ENCODE results near the gene SYDE2. TPM values are rescaled to one million over a fixed set of nuclear protein-coding genes. Genes with fewer than 3 reads are reported as not detected.

Gene SYDE2
- total and polyA plus RNA-seq, 4 donors: 1.9 to 48.9 (median 10.3) TPM

DNA sequence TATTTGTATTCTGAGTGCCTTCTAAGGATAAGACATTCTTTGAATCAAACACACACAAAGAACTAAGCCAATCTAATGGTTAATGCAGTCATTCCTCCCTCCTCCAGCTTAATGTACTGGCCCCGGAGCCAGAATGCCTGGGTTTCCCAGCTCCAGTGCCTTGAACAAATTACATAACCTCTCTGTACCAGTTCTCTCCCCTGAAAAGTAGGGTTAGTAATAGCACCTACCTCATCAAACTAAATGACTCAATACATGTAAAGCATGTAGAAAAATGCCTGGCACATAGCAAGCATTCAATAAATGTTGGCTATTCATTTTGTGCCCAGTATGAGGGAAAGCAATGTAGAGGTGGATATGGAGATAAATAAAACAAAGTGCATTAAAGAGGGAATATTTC is 44.6 kb upstream of the SYDE2 start:
- Histone ChIP-seq H3K9me3 (ENCODE audit: control insufficient read depth in 4 of 4, insufficient read depth in 3 of 4, low read length in 3 of 4) (no peaks in the 10 kb centered on the region), H3K4me3 (no peak overlapping the region), H3K27me3 (ENCODE audit: control insufficient read depth in 3 of 3, insufficient read depth in 3 of 3, low read length in 2 of 3) (no peaks in the 10 kb centered on the region), H3K9ac (ENCODE audit: insufficient read depth in 1 of 2, low read length in 2 of 2) (no peak overlapping the region), H3K4me1 (ENCODE audit: control insufficient read depth in 5 of 5, insufficient read depth in 5 of 5, low read length in 5 of 5) (peaks cover 2 to 35% (median 15%) of the 10 kb centered on the region in 5 donors), H3K36me3 (ENCODE audit: control insufficient read depth in 4 of 4, insufficient read depth in 4 of 4, low read length in 4 of 4) (no peaks in the 10 kb centered on the region), H3K27ac (ENCODE audit: low read depth in 1 of 2, low read length in 1 of 2) (no peak overlapping the region)
- TF ChIP-seq, protein P1, sequence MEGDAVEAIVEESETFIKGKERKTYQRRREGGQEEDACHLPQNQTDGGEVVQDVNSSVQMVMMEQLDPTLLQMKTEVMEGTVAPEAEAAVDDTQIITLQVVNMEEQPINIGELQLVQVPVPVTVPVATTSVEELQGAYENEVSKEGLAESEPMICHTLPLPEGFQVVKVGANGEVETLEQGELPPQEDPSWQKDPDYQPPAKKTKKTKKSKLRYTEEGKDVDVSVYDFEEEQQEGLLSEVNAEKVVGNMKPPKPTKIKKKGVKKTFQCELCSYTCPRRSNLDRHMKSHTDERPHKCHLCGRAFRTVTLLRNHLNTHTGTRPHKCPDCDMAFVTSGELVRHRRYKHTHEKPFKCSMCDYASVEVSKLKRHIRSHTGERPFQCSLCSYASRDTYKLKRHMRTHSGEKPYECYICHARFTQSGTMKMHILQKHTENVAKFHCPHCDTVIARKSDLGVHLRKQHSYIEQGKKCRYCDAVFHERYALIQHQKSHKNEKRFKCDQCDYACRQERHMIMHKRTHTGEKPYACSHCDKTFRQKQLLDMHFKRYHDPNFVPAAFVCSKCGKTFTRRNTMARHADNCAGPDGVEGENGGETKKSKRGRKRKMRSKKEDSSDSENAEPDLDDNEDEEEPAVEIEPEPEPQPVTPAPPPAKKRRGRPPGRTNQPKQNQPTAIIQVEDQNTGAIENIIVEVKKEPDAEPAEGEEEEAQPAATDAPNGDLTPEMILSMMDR (IDR thresholded peaks at IDR 0.05; ENCODE audit: control extremely low read depth, extremely low read depth): no peak
- DNase-seq (no peak), ATAC-seq (ENCODE audit: insufficient read depth, low FRiP score) (no peak)
- WGBS, 2 donors: 76 to 83% methylated on average over 1 of the region's 1 CpG

DNA sequence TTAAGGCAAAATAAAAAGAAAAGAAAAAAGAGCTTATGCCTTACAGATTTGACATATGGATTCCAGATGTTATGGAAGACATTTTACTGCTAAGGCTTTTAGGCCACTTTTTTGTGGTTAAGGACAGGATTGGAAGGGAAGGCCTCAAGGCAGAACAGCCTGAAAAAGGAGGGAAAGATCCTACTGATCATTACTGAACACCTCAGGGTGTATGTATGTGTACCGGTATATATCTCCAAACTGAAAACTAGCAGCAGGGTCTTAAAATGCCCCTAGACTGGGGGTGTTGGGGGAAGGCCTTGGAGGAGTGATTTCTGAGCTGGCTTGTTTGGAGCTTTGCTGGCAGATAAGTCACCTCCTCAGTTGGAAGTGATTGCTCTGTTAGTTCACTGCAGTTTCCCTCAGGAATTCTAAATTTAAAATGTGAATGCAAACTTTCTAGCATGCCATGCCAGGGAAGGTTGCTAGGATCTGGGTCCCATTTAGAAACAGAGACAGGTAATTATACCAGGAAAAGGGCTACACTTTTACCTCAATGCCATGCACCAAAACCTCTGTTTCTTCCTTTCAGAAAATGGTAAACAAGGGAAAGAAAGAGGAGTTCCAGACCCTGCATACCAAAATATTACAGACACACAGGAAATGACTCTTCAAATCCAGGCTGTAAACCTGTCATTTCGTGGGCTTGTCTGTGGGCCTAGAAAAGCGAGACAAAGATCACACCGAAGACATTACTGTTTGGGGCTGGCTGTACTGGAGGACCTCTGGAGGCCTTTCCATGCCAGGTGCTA is 43.6 kb upstream of the SYDE2 start:
- H3K36me3 ChIP-seq (ENCODE audit: control insufficient read depth in 4 of 4, insufficient read depth in 4 of 4, low read length in 4 of 4): no peaks in the 10 kb centered on the region
- 40 to 55% methylated on average over 4 of the region's 4 CpGs for WGBS, 2 donors
- H3K9me3 ChIP-seq (ENCODE audit: control insufficient read depth in 4 of 4, insufficient read depth in 3 of 4, low read length in 3 of 4): no peaks in the 10 kb centered on the region
- H3K9ac ChIP-seq (ENCODE audit: insufficient read depth in 1 of 2, low read length in 2 of 2): peak overlapping the region in 1 of 2 donors; percentile 15
- peaks cover 2 to 43% (median 21%) of the 10 kb centered on the region in 5 donors for H3K4me1 ChIP-seq (ENCODE audit: control insufficient read depth in 5 of 5, insufficient read depth in 5 of 5, low read length in 5 of 5)
- peak; percentile 28 to 70 (median 66) for DNase-seq
- no peak for ATAC-seq (ENCODE audit: insufficient read depth, low FRiP score)
- TF ChIP-seq, protein P1 (IDR thresholded peaks at IDR 0.05; ENCODE audit: control extremely low read depth, extremely low read depth): no peak
- H3K27me3 ChIP-seq (ENCODE audit: control insufficient read depth in 3 of 3, insufficient read depth in 3 of 3, low read length in 2 of 3): no peaks in the 10 kb centered on the region
- no peak overlapping the region for H3K4me3 ChIP-seq
- no peak overlapping the region for H3K27ac ChIP-seq (ENCODE audit: low read depth in 1 of 2, low read length in 1 of 2)

DNA sequence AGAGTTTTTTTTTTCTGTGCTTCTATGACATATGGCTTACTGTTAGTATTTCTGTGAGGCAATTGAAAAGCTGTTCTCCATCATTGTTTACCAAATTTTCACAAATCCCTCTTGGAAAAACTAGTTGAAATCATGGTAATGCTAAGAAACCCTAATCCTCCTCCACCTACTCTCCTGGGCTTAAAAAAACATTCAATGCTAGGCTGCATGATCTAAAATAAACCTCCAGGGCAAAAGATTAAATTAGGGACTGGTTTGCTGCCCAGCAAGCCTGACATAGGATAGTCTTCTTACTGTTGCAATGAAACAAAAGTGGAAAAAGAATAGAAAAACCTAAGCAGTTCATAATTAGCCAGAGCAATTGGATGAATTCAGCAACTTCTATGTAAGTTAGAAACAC is 42.6 kb upstream of the SYDE2 start:
- ATAC-seq (ENCODE audit: insufficient read depth, low FRiP score): no peak
- peaks cover 2 to 43% (median 21%) of the 10 kb centered on the region in 5 donors for H3K4me1 ChIP-seq (ENCODE audit: control insufficient read depth in 5 of 5, insufficient read depth in 5 of 5, low read length in 5 of 5)

More for the DNA sequence above, 42.6 kb upstream of the SYDE2 start:
- DNase-seq: peak in 1 of 3 donors; percentile 21
- TF ChIP-seq, protein P1 (IDR thresholded peaks at IDR 0.05; ENCODE audit: control extremely low read depth, extremely low read depth): no peak
- H3K9me3 ChIP-seq (ENCODE audit: control insufficient read depth in 4 of 4, insufficient read depth in 3 of 4, low read length in 3 of 4): no peaks in the 10 kb centered on the region
- no peak overlapping the region for H3K9ac ChIP-seq (ENCODE audit: insufficient read depth in 1 of 2, low read length in 2 of 2)
- H3K27ac ChIP-seq (ENCODE audit: low read depth in 1 of 2, low read length in 1 of 2): no peak overlapping the region
- no peaks in the 10 kb centered on the region for H3K27me3 ChIP-seq (ENCODE audit: control insufficient read depth in 3 of 3, insufficient read depth in 3 of 3, low read length in 2 of 3)
- H3K36me3 ChIP-seq (ENCODE audit: control insufficient read depth in 4 of 4, insufficient read depth in 4 of 4, low read length in 4 of 4): no peaks in the 10 kb centered on the region
- H3K4me3 ChIP-seq: no peak overlapping the region
